Measurements from ENCODE around the gene PMM1. TPM values are rescaled to one million over a fixed set of nuclear protein-coding genes. Genes with fewer than 3 reads are reported as not detected.

PMM1 gene
- polyA plus RNA-seq, 1 donor (not counting 4 experiments of a cell fraction or from before 2014, with no cell fraction given): 39.6 TPM

DNA sequence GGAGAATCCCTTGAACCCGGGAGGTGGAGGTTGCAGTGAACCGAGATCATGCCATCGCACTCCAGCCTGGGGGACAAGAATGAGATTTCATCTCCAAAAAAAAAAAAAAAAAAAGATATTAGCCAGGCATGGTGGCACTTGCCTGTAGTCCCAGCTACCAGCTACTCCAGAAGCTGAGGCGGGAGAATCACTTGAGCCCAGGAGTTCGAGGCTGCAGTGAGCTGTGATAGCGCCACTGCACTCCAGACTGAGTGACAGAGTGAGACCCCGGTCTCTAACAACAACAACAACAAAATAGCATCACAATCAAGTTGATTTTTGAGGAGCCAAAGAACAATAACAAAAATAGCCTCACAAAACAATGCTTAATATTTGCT is 2.3 kb downstream of the PMM1 start:
- FAIRE-seq: no peak
- H3K4me2 ChIP-seq (ENCODE audit: control insufficient read depth, extremely low read depth, insufficient read depth, low read depth, low read length): no peak overlapping the region

DNA sequence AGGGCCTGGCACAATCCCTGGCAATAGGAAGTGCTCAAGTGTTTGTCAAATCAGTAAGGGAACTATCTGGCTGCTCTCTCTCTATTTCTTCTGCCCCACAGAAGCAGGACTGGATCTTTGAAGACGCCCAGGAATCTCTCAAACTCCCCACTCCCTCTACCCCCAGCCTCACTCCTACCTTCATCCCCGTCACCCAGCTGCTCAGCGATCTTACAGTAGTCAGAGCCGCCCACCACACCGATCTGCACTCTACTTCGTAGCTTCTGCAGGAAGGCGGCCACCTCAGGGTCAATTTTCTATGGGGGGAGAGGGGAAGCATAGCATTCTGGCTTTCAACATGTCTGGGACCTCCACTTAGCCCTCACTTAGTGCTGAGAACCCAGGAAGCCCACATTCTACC is 3.7 kb downstream of the PMM1 start:
- peaks cover 13% of the 10 kb centered on the region for H3K79me2 ChIP-seq (ENCODE audit: control insufficient read depth, insufficient read depth, low read length)
- peaks cover 5 to 12% of the 10 kb centered on the region in 2 experiments for H3K36me3 ChIP-seq (ENCODE audit: control insufficient read depth in 2 of 2, extremely low read depth in 1 of 2, insufficient read depth in 2 of 2, low read length in 2 of 2)
- no peak overlapping the region for H3K9ac ChIP-seq (ENCODE audit: control insufficient read depth, extremely low read depth, insufficient read depth, low read length)
- TF ChIP-seq EZH2 (IDR thresholded peaks at IDR 0.05; ENCODE audit: low read length): no peak
- TF ChIP-seq, protein P1, sequence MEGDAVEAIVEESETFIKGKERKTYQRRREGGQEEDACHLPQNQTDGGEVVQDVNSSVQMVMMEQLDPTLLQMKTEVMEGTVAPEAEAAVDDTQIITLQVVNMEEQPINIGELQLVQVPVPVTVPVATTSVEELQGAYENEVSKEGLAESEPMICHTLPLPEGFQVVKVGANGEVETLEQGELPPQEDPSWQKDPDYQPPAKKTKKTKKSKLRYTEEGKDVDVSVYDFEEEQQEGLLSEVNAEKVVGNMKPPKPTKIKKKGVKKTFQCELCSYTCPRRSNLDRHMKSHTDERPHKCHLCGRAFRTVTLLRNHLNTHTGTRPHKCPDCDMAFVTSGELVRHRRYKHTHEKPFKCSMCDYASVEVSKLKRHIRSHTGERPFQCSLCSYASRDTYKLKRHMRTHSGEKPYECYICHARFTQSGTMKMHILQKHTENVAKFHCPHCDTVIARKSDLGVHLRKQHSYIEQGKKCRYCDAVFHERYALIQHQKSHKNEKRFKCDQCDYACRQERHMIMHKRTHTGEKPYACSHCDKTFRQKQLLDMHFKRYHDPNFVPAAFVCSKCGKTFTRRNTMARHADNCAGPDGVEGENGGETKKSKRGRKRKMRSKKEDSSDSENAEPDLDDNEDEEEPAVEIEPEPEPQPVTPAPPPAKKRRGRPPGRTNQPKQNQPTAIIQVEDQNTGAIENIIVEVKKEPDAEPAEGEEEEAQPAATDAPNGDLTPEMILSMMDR (optimal IDR thresholded peaks at IDR 0.05 in 1 of 3, IDR thresholded peaks at IDR 0.05 in 1 of 3, conservative IDR thresholded peaks at IDR 0.05 in 1 of 3; ENCODE audit: extremely low read depth in 1 of 3, insufficient read depth in 2 of 3, low read length in 3 of 3): no peak
- DNase-seq (ENCODE audit: low read depth, low spot score) (no peak), FAIRE-seq (no peak)
- H2AFZ ChIP-seq (ENCODE audit: control insufficient read depth, low read length): no peak overlapping the region
- H3K9me3 ChIP-seq (ENCODE audit: control insufficient read depth, low read depth, low read length): no peaks in the 10 kb centered on the region
- no peaks in the 10 kb centered on the region for H3K27me3 ChIP-seq (ENCODE audit: control insufficient read depth, extremely low read depth, insufficient read depth, low read length)
- no peak overlapping the region for H3K27ac ChIP-seq (ENCODE audit: control insufficient read depth, insufficient read depth, low read length)
- H3K9me1 ChIP-seq (ENCODE audit: control insufficient read depth, extremely low read depth, insufficient read depth, low read length): no peaks in the 10 kb centered on the region
- no peak overlapping the region for H3K4me2 ChIP-seq (ENCODE audit: control insufficient read depth, extremely low read depth, insufficient read depth, low read depth, low read length)
- peaks cover 6% of the 10 kb centered on the region for H3K4me1 ChIP-seq (ENCODE audit: control insufficient read depth, extremely low read depth, insufficient read depth, low read length)
- dilution Hi-C loops (cut with MboI; ENCODE audit: extremely low pct_ligation_motif_present, low sequenced_read_pairs): no loop called here
- H3K4me3 ChIP-seq (ENCODE audit: control insufficient read depth in 2 of 3, extremely low read depth in 1 of 3, insufficient read depth in 2 of 3, low read depth in 1 of 3, low read length in 3 of 3): no peak overlapping the region
- no peaks in the 10 kb centered on the region for H4K20me1 ChIP-seq (ENCODE audit: control insufficient read depth, extremely low read depth, insufficient read depth, low read length)

More for the DNA sequence above, 2.3 kb downstream of the PMM1 start:
- peaks cover 6% of the 10 kb centered on the region for H3K4me1 ChIP-seq (ENCODE audit: control insufficient read depth, extremely low read depth, insufficient read depth, low read length)
- no peaks in the 10 kb centered on the region for H4K20me1 ChIP-seq (ENCODE audit: control insufficient read depth, extremely low read depth, insufficient read depth, low read length)
- dilution Hi-C loops (cut with MboI; ENCODE audit: extremely low pct_ligation_motif_present, low sequenced_read_pairs): no loop called here
- no peaks in the 10 kb centered on the region for H3K9me1 ChIP-seq (ENCODE audit: control insufficient read depth, extremely low read depth, insufficient read depth, low read length)
- H3K9ac ChIP-seq (ENCODE audit: control insufficient read depth, extremely low read depth, insufficient read depth, low read length): no peak overlapping the region
- peaks cover 13% of the 10 kb centered on the region for H3K79me2 ChIP-seq (ENCODE audit: control insufficient read depth, insufficient read depth, low read length)
- H3K27ac ChIP-seq (ENCODE audit: control insufficient read depth, insufficient read depth, low read length): no peak overlapping the region
- DNase-seq (ENCODE audit: low read depth, low spot score): no peak
- no peaks in the 10 kb centered on the region for H3K9me3 ChIP-seq (ENCODE audit: control insufficient read depth, low read depth, low read length)
- no peak for TF ChIP-seq EZH2 (IDR thresholded peaks at IDR 0.05; ENCODE audit: low read length)
- TF ChIP-seq, protein P1 (optimal IDR thresholded peaks at IDR 0.05 in 1 of 3, IDR thresholded peaks at IDR 0.05 in 1 of 3, conservative IDR thresholded peaks at IDR 0.05 in 1 of 3; ENCODE audit: extremely low read depth in 1 of 3, insufficient read depth in 2 of 3, low read length in 3 of 3): no peak
- no peak overlapping the region for H2AFZ ChIP-seq (ENCODE audit: control insufficient read depth, low read length)
- no peak overlapping the region for H3K4me3 ChIP-seq (ENCODE audit: control insufficient read depth in 2 of 3, extremely low read depth in 1 of 3, insufficient read depth in 2 of 3, low read depth in 1 of 3, low read length in 3 of 3)
- no peaks in the 10 kb centered on the region for H3K27me3 ChIP-seq (ENCODE audit: control insufficient read depth, extremely low read depth, insufficient read depth, low read length)
- H3K36me3 ChIP-seq (ENCODE audit: control insufficient read depth in 2 of 2, extremely low read depth in 1 of 2, insufficient read depth in 2 of 2, low read length in 2 of 2): peaks cover 5 to 12% of the 10 kb centered on the region in 2 experiments
